GM19035 (cell line): ENCODE data around the gene OR52B6.
"Not testable (repeated sequence)": the region's sequence is repeated elsewhere in the genome, so short reads cannot be mapped to it uniquely, and the experiment has no call there.

Source experiments
- ATAC-seq: cut with Tn5 transposase; IDR thresholded peaks from one replicate; pipeline ENCODE4 v1.9.1; 2021; ENCODE audit not compliant: unreplicated experiment

OR52B6 gene

GRCh38 chr11:5580577-5580976 is at the start of gene OR52B6:
TSS of gene OR52B6 (plus strand) at chr11:5580877. CDS start at chr11:5580877, 0 bp downstream.
- ATAC-seq = no peak

GRCh38 chr11:5531053-5531831 is 49.4 kb upstream of the OR52B6 start:
- no peak for ATAC-seq

- ATAC-seq = no peak
These were observed 46.6 kb upstream of the OR52B6 start for GRCh38 chr11:5534046-5534445.

GRCh38 chr11:5536482-5536881 is 44.2 kb upstream of the OR52B6 start:
- ATAC-seq = no peak

GRCh38 chr11:5541427-5541826 is 39.2 kb upstream of the OR52B6 start:
- no peak for ATAC-seq

GRCh38 chr11:5546457-5546856 is 34.2 kb upstream of the OR52B6 start:
- no peak for ATAC-seq

GRCh38 chr11:5547982-5548381 is 32.7 kb upstream of the OR52B6 start:
- no peak for ATAC-seq

- ATAC-seq = no peak
These were observed 32.2 kb upstream of the OR52B6 start, which contains the start of gene OR52H1 for GRCh38 chr11:5548440-5548839. TSS of gene OR52H1 (minus strand) at chr11:5548540. CDS start at chr11:5545505, 3,035 bp downstream.

- ATAC-seq = peak; percentile 60
These were observed 30.1 kb upstream of the OR52B6 start for GRCh38 chr11:5550440-5551095.

- ATAC-seq = no peak
These were observed 27.3 kb upstream of the OR52B6 start for GRCh38 chr11:5553343-5553742.

GRCh38 chr11:5556596-5557188 is 24.0 kb upstream of the OR52B6 start:
- no peak for ATAC-seq

GRCh38 chr11:5557751-5558150 is 22.9 kb upstream of the OR52B6 start:
- no peak for ATAC-seq

- ATAC-seq = no peak
These were observed 16.2 kb upstream of the OR52B6 start for GRCh38 chr11:5564259-5565019.

- no peak for ATAC-seq
These were observed 6.0 kb upstream of the OR52B6 start for GRCh38 chr11:5574654-5575053.

- ATAC-seq = no peak
These were observed 5.5 kb upstream of the OR52B6 start for GRCh38 chr11:5575152-5575551.

GRCh38 chr11:5577101-5577500 is 3.6 kb upstream of the OR52B6 start:
- ATAC-seq = no peak

GRCh38 chr11:5581014-5581413 is 337 bp downstream of the OR52B6 start:
- no peak for ATAC-seq

- ATAC-seq = not testable (repeated sequence)
These were observed 3.8 kb downstream of the OR52B6 start for GRCh38 chr11:5584458-5584857.

GRCh38 chr11:5589906-5590305 is 9.2 kb downstream of the OR52B6 start:
- not testable (repeated sequence) for ATAC-seq

- ATAC-seq = no peak
These were observed 10.9 kb downstream of the OR52B6 start for GRCh38 chr11:5591613-5592012.

- ATAC-seq = no peak
These were observed 11.9 kb downstream of the OR52B6 start for GRCh38 chr11:5592615-5593014.
